Tibial nerve (tissue), 4 donors: ENCODE results near the gene TMEM94.

Experiments
- CTCF ChIP-seq, 5 experiments: fragments of 200-600 bp in 3 of 5; fragments of 450-650 bp in 2 of 5; sonication (generic) in 3 of 5; IDR thresholded peaks; one replicate each; pipeline ENCODE4 v1.5.1; 2016 to 2019; ENCODE audit warnings: antibody characterized with exemption in 5 of 5, mild to moderate bottlenecking in 3 of 5, moderate library complexity in 2 of 5
- EP300 ChIP-seq, 2 donors: sonication (generic); formaldehyde crosslinking; IDR thresholded peaks; one replicate each; pipeline ENCODE4 v1.6.1; 2017; ENCODE audit warnings: antibody characterized with exemption in 2 of 2, mild to moderate bottlenecking in 1 of 2
- POLR2A ChIP-seq, 2 donors: fragments of 450-650 bp; IDR thresholded peaks; one replicate each; pipeline ENCODE4 v1.6.1; 2017; ENCODE audit warnings: antibody characterized with exemption in 2 of 2, mild to moderate bottlenecking in 2 of 2, moderate library complexity in 2 of 2

- TF ChIP-seq CTCF (IDR thresholded peaks at IDR 0.05) (no peak), POLR2A (IDR thresholded peaks at IDR 0.05) (no peak), EP300 (IDR thresholded peaks at IDR 0.05) (no peak)
Observed at GRCh38 chr17:75489511-75489955, 33.1 kb downstream of the TMEM94 start.
